Activated CD4-positive, alpha-beta T cell treated with anti-CD3 and anti-CD28 coated beads, Interleukin-2, amount 50 U/mL, for 24 hours (primary cell): ENCODE data around the gene MAGT1.
"Not testable (repeated sequence)": the region's sequence is repeated elsewhere in the genome, so short reads cannot be mapped to it uniquely, and the experiment has no call there.

Source experiments
- DNase-seq, 2 donors: peaks; one replicate each; pipeline ENCODE4 v3.0.0-alpha.2; 2020; ENCODE audit warnings: low read depth in 1 of 2, low spot score in 1 of 2

Gene MAGT1

GRCh38 chrX:77875372-77875771 lies 19.9 kb downstream of the MAGT1 start:
- DNase-seq, result no peak

- not testable (repeated sequence) for DNase-seq
Measured at GRCh38 chrX:77831544-77831943, 63.7 kb downstream of the MAGT1 start.

- not testable (repeated sequence) for DNase-seq
Measured at GRCh38 chrX:77821989-77822388, 73.2 kb downstream of the MAGT1 start.

GRCh38 chrX:77820091-77820727 lies 75.0 kb downstream of the MAGT1 start:
- DNase-seq, result no peak

DNA sequence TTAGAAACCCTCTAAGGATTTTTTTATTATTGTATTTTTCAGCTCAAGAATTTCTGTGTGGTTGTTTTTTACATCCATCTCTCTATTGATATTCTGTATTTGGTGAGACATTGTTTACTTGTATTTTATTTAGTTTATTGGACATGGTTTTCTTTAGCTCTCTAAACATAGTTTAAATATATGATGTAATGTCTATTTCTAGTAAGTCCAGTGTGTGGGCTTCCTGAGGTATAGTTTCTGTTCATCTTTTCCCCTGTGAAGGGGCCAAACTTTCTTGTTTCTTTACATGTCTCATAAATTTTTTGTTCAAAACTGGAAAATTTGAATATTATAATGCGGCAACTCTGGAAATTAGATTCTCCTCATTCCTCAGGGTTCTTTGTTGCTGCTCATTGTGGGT lies 81.0 kb downstream of the MAGT1 start:
- DNase-seq, result no peak

DNA sequence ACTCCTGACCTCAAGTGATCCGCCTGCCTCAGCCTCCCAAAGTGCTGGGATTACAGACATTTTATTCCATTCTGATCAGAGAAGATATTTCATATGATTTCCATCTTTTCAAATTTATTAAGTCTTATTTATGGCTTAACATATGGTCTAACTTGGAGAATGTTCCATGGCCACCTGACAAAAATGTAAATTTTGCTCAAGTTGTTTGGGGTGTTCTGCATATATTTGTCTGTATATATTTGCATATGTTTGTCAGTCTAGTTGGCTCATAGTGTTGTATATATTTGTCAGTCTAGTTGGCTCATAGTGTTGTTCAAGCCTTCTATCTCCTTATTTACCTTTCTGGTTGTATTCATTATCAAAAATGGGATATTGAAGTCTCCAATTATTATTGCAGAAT lies 93.0 kb downstream of the MAGT1 start:
- DNase-seq, result no peak

DNA sequence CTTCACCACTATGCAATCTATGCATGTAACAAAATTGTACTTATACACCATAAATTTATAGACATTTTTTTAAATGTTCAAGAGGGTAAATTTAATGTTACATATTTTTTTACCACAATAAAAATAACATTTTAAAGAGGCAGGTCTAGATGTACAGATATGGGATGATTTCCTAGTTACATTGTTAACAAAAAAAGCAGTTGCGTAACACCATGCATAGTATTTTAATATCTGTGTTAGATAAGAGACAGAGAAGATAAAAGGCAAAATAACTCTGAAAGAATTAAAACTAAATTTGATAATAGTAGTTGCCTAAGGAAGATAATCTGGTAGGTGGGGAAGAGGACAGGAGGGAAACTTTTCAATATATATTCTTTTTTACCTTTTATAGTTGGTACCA lies 100.1 kb downstream of the MAGT1 start:
- no peak for DNase-seq

DNA sequence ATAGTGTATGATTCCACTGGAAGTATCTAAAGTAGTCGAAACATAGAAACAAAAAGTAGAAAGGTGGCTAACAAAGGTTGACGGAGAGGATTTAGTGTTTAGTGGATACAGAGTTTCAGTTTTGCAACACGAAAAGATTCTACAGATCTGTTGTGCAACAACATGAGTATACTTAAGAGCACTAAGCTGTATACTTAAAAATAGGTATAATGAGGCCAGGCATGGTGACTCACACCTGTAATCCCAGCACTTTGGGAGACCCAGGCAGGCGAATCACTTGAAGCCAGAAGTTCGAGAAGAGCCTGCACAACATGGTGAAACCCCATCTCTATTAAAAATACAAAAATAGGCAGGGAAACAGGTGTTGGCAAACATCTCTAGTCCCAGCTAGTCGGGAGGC lies 101.3 kb downstream of the MAGT1 start:
- no peak for DNase-seq

DNA sequence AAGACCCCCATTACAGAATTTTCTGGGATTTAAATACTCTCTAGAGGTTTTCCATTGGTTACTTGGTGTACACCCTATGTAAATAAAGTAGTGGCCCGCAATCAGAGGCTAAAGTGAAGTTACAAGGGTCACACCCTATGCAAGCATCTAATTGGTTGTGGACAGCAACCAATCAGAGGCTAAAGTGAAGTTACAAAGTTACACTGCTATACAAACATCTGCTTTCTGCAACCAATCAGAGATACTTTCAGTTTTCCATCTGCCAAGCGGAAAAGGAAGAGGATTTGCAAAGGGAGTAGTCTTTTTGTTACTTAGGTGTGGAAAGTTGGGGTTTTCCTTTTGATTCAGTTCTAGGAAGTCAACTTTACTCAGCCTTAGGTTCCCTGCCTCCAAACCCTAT lies 107.2 kb downstream of the MAGT1 start:
- DNase-seq, result peak in 1 of 2 donors; percentile 13

DNA sequence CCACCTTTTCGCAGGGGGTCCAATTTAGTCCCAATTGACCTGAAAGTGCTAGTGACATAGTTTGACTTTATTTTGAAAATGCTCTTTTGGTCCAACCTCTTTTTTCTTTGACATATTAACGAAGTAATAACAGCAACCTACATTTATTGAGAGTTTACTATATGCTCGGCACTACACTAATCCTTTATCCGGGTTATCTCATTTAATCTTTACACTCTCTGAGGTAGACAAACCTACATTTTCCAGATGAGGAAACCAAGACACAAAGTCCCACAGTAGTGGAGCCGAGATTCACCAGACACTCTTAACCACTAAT lies 108.9 kb downstream of the MAGT1 start:
- no peak for DNase-seq

GRCh38 chrX:77785486-77786364 lies 109.5 kb downstream of the MAGT1 start, which contains the start of gene ATRX:
TSS of gene ATRX (minus strand) at chrX:77786216. CDS start at chrX:77786001, 215 bp downstream.
- DNase-seq, result peak; percentile 44 to 59

- DNase-seq, result no peak
Measured at GRCh38 chrX:77779695-77780094, 115.5 kb downstream of the MAGT1 start.

DNA sequence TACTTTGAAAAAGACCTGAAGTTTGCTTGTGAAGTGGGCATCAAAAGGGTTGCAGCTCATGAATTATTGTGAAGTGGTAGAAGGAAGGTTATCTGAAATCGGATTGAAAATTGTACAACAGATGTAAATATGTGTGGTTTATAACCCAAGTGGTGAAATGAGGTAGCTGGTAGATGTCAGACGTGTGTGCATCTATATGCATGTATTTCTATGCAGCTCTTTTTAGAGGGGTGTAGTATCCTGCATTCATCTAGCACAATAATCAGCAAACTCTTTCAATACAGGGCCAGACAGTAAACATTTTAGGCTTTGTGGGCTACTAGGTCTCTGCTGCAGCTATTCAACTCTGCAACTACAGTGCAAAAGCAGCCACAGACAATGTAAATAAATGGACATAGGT lies 118.6 kb downstream of the MAGT1 start:
- DNase-seq, result no peak
